Adrenal gland (tissue), 5 donors: Measurements from ENCODE around the gene EEF1G.

ENCODE experiments used
- POLR2A ChIP-seq, 2 donors: fragments of 450-650 bp; IDR thresholded peaks; one replicate each; pipeline ENCODE4 v1.6.1; 2017; ENCODE audit warnings: antibody characterized with exemption in 2 of 2, mild to moderate bottlenecking in 2 of 2, moderate library complexity in 1 of 2
- TF ChIP-seq, protein P1 (sequence below), 6 experiments: fragments of 450-650 bp in 4 of 6; fragments of 200-600 bp in 2 of 6; sonication (generic) in 1 of 6; IDR thresholded peaks; 1 replicate in 5 of 6; 2 replicates in 1 of 6; pipeline versions ENCODE4 v1.5.1 to v1.8.0; 2016 to 2021; ENCODE audit warnings: antibody characterized with exemption in 6 of 6, mild to moderate bottlenecking in 2 of 6, moderate library complexity in 1 of 6
- donor health status: DM: no; HTN: no; CAD: no.

- TF ChIP-seq POLR2A (IDR thresholded peaks at IDR 0.05), result no peak
- TF ChIP-seq, protein P1, sequence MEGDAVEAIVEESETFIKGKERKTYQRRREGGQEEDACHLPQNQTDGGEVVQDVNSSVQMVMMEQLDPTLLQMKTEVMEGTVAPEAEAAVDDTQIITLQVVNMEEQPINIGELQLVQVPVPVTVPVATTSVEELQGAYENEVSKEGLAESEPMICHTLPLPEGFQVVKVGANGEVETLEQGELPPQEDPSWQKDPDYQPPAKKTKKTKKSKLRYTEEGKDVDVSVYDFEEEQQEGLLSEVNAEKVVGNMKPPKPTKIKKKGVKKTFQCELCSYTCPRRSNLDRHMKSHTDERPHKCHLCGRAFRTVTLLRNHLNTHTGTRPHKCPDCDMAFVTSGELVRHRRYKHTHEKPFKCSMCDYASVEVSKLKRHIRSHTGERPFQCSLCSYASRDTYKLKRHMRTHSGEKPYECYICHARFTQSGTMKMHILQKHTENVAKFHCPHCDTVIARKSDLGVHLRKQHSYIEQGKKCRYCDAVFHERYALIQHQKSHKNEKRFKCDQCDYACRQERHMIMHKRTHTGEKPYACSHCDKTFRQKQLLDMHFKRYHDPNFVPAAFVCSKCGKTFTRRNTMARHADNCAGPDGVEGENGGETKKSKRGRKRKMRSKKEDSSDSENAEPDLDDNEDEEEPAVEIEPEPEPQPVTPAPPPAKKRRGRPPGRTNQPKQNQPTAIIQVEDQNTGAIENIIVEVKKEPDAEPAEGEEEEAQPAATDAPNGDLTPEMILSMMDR (IDR thresholded peaks at IDR 0.05), result no peak
Observed at GRCh38 chr11:62555464-62556107, 18.1 kb downstream of the EEF1G start.
